GM19239 (cell line): ENCODE data around the gene WHAMM.
"Not testable (repeated sequence)": the region's sequence is repeated elsewhere in the genome, so short reads cannot be mapped to it uniquely, and the experiment has no call there.

Experiments used
- DNase-seq: peaks from one replicate; pipeline ENCODE4 v3.0.0; 2011; ENCODE audit warnings: low spot score; ENCODE audit not compliant: insufficient read length
- FAIRE-seq: peaks from 2 replicates; lab custom pipeline; 2011; peaks lifted over from hg19 to GRCh38; lab: Jason Lieb, UNC

WHAMM gene

GRCh38 chr15:82862886-82863285 lies 53.5 kb downstream of the WHAMM start:
- DNase-seq (no peak), FAIRE-seq (no peak)

GRCh38 chr15:82864967-82865366 lies 55.5 kb downstream of the WHAMM start:
- FAIRE-seq (no peak), DNase-seq (no peak)

DNA sequence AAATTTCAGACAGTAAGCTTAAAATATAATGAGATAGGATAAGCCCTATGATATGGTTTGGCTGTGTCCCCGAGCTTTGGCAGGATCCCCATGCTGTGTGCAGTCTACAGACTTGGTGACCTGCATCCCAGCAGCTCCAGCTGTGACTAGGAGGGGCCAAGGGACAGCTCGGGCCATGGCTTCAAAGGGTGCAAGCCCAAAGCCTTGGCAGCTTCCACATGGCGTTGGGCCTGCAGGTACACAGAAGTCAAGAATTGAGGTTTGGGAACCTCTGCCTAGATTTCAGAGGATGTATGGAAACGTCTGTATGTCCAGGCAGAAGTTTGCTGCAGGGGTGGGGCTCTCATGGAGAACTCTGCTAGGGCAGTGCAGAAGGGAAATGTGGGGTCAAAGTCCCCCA lies 56.2 kb downstream of the WHAMM start:
- FAIRE-seq, DNase-seq: not testable (repeated sequence)

- DNase-seq, FAIRE-seq: not testable (repeated sequence)
Measured at GRCh38 chr15:82865981-82866380, 56.6 kb downstream of the WHAMM start.

DNA sequence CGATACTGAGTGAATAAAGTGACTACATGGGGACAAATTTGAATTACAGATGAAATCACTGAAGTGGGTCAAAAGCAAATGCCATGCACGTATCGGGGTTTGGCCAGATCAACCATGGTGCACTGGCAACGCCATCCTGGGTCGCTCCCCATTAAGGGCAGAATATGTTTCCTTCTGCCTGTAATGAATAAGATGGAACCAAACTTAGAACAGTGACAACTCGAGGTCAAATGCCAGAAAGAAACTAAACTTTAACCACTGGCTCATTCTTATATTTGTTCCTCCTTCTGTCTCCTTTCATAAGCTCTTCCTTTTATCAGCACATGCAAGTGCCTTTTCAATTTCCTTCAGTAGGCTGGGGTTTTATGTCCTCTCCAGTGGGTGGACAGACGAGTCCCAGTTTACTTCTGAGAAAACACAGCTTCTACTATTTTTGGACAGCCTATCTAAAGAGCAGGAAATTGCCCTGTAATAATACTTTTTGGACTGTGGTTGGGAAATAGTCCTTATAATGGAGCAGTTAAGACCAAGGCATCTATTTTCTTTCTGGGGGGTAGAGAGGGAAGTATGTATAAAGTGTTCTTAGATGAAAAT lies 61.4 kb downstream of the WHAMM start:
- FAIRE-seq (no peak), DNase-seq (no peak)

DNA sequence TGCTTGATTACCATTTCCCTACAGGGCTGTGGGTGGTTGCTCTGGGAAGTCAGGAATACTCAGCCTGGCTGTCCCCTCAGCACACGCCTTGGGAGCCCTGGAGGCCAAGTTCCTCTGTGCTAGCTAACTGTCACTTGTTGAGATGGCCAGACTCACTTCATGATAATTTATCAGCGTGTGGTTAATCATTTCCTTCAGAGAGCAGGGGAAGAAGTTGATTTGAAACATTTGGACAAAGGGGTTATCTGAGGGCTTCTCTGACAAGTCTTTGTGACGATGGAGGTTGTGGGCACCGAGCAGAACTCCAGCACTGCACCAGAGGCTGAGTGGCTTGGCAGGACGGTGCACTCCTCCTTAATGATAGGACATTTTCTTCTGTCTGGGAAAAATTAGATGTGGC lies 61.9 kb downstream of the WHAMM start:
- FAIRE-seq (no peak), DNase-seq (no peak)

DNA sequence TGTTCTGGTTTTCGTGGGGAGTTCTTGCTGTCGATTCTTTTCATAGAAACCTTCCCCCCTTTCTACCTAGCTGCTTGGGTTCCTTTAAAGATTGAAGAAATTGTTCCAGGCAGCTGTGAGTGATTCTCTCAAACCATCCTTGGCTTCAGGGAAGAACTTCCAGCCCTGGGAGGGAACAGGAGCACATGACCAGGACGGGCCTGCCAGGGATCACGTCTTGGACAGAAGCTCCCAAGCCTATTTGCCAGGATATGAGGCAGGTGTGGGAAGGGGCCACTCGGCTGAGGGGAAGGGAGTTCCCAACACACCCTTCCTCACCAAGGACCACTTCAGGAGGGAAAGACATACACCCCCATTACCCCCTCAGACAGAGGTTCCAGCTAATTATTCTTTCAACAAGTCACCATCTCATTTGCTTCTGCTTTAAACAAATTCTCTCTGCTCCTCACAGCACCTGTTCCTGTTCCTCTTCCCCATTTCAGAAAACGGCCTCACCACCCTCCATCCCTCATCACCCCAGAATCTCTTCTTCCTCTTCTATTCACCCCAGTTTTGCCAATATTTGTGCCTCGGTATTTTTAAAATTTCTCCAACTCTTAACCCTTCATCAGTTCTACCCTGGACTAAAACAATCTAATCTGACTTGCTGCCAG lies 62.5 kb downstream of the WHAMM start:
- DNase-seq (no peak), FAIRE-seq (no peak)

DNA sequence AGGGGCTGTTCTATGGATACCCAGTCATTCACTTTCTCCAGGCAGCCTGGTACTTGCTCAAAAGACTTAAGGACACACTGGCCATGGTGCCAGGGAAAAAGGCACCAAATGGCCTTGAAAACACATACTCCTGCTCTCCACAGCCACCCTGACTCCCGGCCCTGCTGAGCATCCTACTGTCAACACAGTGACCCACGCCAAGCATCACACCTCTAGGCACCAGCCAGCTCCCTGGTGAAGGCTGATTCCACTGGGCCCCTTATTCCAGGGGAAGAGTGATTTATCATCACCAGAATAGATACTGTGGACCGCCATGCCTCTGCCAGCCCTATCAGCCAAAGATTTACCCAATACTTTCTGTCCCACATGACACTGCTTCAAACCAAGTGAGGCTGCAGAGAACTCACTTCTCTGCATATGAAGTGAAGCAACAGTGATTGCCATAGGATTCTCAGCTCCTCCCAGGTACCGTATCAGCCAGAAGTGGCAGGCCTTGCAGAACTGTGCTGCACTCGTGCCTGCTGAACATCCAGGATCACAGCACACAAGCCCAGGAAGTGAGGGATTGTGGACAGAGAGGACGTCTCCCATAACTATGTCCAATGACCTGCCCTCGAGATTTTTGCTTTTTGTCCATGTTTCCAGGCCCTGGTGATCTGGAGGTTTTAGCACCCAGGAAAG lies 63.7 kb downstream of the WHAMM start:
- FAIRE-seq: no peak
- no peak for DNase-seq

GRCh38 chr15:82874267-82874666 lies 64.8 kb downstream of the WHAMM start:
- FAIRE-seq (no peak), DNase-seq (no peak)

DNA sequence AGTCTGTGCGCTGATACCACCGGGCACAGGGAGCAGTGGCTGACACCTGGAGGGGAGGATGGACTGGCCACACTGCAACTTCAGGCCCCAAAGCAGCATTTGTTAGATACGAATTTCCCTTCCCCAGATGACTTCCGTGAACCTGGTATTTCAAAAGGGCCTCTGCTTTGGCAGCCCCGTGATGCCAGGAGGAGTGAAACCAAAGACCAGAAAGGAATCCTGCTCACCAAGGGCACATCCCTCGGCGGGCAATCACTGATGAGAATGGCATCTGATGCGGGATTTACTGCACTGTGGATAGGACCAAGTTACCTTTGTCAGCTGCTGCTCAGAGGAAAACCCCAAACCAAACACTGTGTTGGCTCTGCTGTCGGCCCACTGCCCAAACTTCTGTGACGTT lies 65.5 kb downstream of the WHAMM start:
- FAIRE-seq: no peak

GRCh38 chr15:82875411-82876003 lies 66.1 kb downstream of the WHAMM start:
- DNase-seq: no peak
- no peak for FAIRE-seq

More for the DNA sequence above, 65.5 kb downstream of the WHAMM start:
- no peak for DNase-seq

GRCh38 chr15:82877825-82878224 lies 68.4 kb downstream of the WHAMM start:
- DNase-seq (no peak), FAIRE-seq (no peak)

DNA sequence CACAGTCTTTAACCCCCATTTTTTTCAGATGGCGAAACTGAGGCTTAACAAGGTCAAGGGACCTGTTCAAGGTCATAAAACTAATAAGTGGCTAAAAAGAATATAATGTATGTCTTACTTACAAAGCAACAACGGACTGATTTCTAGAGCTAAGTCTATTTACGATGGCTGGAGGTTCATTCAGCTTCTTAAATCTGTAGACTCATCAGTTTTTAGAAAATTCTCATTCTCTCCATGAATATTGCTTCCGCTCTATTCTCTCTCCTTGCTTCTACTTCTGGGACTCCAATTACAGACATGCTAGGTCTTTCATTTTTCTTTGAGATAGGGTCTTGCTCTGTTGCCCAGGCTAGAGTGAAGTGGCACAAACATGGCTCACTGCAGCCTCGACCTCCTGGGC lies 68.9 kb downstream of the WHAMM start:
- no peak for DNase-seq
- FAIRE-seq: no peak

- FAIRE-seq (no peak), DNase-seq (no peak)
Measured at GRCh38 chr15:82880704-82881103, 71.3 kb downstream of the WHAMM start.

GRCh38 chr15:82881747-82882146 lies 72.3 kb downstream of the WHAMM start:
- FAIRE-seq (no peak), DNase-seq (no peak)

GRCh38 chr15:82882273-82882928 lies 73.0 kb downstream of the WHAMM start:
- FAIRE-seq (no peak), DNase-seq (no peak)
